HL-60 (cell line): ENCODE measurements around the gene CNGA2.

Experiments used
- POLR2AphosphoS5 ChIP-seq: IDR thresholded peaks from 2 replicates; pipeline ENCODE4 v1.6.1; 2012; ENCODE audit warnings: low read depth
- TF ChIP-seq, protein P1 (sequence below): IDR thresholded peaks from one replicate; pipeline ENCODE4 v1.5.1; 2011; ENCODE audit warnings: low read length, control low read depth, inconsistent platforms; ENCODE audit not compliant: insufficient read depth
- TF ChIP-seq, protein P2 (sequence below): IDR thresholded peaks from 2 replicates; pipeline ENCODE4 v1.6.1; 2012; ENCODE audit warnings: low read depth; ENCODE audit not compliant: insufficient replicate concordance

DNA sequence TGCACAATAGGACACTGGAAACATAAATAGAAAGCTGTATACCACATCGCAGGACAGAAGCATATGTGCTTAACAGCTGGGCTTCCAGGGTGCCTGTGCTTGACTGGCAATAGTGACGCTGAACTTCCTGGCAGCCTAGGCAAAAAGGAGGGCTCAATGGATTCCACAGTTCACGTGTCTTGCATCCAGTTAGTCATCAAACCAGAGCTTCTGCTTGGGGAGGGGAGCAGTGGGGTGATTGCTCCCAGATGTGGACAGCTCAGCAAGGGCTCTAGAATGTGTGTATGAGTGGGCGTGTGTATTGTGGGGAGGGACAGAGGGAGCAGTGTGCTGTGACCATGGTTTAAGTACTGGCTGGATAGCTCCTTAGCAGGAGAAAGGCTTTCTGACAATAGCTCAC lies 37.0 kb upstream of the CNGA2 start:
- TF ChIP-seq, protein P1, sequence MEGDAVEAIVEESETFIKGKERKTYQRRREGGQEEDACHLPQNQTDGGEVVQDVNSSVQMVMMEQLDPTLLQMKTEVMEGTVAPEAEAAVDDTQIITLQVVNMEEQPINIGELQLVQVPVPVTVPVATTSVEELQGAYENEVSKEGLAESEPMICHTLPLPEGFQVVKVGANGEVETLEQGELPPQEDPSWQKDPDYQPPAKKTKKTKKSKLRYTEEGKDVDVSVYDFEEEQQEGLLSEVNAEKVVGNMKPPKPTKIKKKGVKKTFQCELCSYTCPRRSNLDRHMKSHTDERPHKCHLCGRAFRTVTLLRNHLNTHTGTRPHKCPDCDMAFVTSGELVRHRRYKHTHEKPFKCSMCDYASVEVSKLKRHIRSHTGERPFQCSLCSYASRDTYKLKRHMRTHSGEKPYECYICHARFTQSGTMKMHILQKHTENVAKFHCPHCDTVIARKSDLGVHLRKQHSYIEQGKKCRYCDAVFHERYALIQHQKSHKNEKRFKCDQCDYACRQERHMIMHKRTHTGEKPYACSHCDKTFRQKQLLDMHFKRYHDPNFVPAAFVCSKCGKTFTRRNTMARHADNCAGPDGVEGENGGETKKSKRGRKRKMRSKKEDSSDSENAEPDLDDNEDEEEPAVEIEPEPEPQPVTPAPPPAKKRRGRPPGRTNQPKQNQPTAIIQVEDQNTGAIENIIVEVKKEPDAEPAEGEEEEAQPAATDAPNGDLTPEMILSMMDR: no peak
- TF ChIP-seq, protein P2, sequence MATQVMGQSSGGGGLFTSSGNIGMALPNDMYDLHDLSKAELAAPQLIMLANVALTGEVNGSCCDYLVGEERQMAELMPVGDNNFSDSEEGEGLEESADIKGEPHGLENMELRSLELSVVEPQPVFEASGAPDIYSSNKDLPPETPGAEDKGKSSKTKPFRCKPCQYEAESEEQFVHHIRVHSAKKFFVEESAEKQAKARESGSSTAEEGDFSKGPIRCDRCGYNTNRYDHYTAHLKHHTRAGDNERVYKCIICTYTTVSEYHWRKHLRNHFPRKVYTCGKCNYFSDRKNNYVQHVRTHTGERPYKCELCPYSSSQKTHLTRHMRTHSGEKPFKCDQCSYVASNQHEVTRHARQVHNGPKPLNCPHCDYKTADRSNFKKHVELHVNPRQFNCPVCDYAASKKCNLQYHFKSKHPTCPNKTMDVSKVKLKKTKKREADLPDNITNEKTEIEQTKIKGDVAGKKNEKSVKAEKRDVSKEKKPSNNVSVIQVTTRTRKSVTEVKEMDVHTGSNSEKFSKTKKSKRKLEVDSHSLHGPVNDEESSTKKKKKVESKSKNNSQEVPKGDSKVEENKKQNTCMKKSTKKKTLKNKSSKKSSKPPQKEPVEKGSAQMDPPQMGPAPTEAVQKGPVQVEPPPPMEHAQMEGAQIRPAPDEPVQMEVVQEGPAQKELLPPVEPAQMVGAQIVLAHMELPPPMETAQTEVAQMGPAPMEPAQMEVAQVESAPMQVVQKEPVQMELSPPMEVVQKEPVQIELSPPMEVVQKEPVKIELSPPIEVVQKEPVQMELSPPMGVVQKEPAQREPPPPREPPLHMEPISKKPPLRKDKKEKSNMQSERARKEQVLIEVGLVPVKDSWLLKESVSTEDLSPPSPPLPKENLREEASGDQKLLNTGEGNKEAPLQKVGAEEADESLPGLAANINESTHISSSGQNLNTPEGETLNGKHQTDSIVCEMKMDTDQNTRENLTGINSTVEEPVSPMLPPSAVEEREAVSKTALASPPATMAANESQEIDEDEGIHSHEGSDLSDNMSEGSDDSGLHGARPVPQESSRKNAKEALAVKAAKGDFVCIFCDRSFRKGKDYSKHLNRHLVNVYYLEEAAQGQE: no peak
- no peak for TF ChIP-seq POLR2AphosphoS5
